ENCODE data around the gene EXOSC2.

DNA sequence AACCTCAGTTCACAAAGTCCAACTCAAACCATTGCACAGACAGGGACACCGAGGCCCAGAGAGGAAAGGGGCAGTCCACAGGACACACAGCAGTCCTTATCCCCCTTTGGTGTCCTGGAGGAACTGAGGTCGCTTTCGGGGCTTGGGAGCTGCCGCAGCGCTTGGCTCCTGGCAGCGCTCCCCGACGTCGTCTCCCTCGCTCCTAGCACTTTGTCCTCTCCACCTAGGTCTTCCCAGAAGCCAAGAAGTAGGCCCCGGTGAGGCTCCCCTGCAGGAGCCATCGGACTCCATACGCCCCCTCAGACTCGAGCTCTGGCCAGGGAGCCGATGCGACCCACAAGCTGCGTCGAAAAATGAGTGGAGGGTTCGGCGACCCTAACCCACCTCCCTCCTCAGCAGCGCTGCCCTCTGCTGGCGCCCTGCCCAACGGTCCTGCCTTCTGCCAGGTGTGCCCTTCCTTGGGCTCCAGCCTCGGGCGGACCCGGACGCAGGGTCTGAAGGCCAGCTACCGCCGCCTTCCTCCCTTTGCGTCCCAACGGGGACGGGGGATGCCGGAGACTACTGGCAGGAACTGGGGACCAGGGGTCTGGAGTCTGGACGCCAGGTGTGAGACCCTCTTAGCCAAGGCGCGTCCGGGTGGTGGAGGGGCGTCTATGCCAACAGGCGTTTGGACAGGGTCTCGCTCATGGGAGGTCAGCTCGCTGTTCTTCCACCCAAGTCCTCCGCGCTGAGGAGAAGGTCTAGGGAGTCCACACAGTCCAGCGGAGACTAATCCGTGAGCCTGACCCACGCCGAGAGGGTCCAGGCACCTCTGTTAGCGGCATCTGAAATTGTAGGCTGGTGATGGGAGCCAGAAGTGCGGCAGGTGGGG, 31.2 kb upstream of the EXOSC2 start:
- no peak for TF ChIP-seq EZH2phosphoT487 (conservative IDR thresholded peaks at IDR 0.05; ENCODE audit: low read length)
- TF ChIP-seq, protein P1, sequence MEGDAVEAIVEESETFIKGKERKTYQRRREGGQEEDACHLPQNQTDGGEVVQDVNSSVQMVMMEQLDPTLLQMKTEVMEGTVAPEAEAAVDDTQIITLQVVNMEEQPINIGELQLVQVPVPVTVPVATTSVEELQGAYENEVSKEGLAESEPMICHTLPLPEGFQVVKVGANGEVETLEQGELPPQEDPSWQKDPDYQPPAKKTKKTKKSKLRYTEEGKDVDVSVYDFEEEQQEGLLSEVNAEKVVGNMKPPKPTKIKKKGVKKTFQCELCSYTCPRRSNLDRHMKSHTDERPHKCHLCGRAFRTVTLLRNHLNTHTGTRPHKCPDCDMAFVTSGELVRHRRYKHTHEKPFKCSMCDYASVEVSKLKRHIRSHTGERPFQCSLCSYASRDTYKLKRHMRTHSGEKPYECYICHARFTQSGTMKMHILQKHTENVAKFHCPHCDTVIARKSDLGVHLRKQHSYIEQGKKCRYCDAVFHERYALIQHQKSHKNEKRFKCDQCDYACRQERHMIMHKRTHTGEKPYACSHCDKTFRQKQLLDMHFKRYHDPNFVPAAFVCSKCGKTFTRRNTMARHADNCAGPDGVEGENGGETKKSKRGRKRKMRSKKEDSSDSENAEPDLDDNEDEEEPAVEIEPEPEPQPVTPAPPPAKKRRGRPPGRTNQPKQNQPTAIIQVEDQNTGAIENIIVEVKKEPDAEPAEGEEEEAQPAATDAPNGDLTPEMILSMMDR (IDR thresholded peaks at IDR 0.05; ENCODE audit: insufficient read depth, low read length, poor library complexity, severe bottlenecking) = no peak

Data from SU-DHL-6 (cell line).